SU-DHL-6 (cell line): ENCODE data around the gene VANGL2.

Experiments used
- H2AFZ ChIP-seq: fragments of 200-600 bp; sonication (generic); 2 replicates; pipeline ENCODE4 v1.6.1; 2014; ENCODE audit warnings: low read depth, mild to moderate bottlenecking, moderate library complexity, mixed read lengths, antibody characterized with exemption, low read length; ENCODE audit not compliant: severe bottlenecking
- H3F3A ChIP-seq: fragments of 200-600 bp; shearing (Covaris generic); 2 replicates; pipeline ENCODE4 v1.6.0; 2016; ENCODE audit warnings: antibody characterized with exemption, mild to moderate bottlenecking; ENCODE audit not compliant: insufficient read depth
- H3K27ac ChIP-seq: fragments of 200-600 bp; sonication (generic); 2 replicates; pipeline ENCODE4 v1.5.1; 2016; ENCODE audit warnings: low read depth, mild to moderate bottlenecking, low read length, moderate library complexity, mixed read lengths
- H3K27me3 ChIP-seq: fragments of 200-600 bp; sonication (generic), shearing (Covaris generic); 2 replicates; pipeline ENCODE4 v1.6.0; 2014; ENCODE audit warnings: mild to moderate bottlenecking, low read length
- H3K36me3 ChIP-seq: fragments of 200-600 bp; sonication (generic); 2 replicates; pipeline ENCODE4 v1.6.1; 2014; ENCODE audit warnings: mild to moderate bottlenecking, low read length, mixed read lengths
- H3K4me2 ChIP-seq: fragments of 300-600, 200-600 bp; shearing (Covaris generic), sonication (generic); 2 replicates; pipeline ENCODE4 v1.6.0; 2014; ENCODE audit warnings: low read length, low read depth, mild to moderate bottlenecking; ENCODE audit not compliant: poor library complexity, severe bottlenecking
- H3K4me3 ChIP-seq: fragments of 200-600 bp; sonication (generic); 2 replicates; pipeline ENCODE4 v1.5.1; 2014; ENCODE audit warnings: antibody characterized with exemption, low read length, mild to moderate bottlenecking, mixed read lengths; ENCODE audit not compliant: insufficient read depth, poor library complexity, severe bottlenecking
- H3K79me2 ChIP-seq: fragments of 200-600 bp; sonication (generic); 2 replicates; pipeline ENCODE4 v1.6.1; 2014; ENCODE audit warnings: mild to moderate bottlenecking, low read length, moderate library complexity; ENCODE audit not compliant: insufficient read depth
- H3K9ac ChIP-seq: fragments of 200-600 bp; sonication (generic); 2 replicates; pipeline ENCODE4 v1.7.0; 2014; ENCODE audit warnings: mild to moderate bottlenecking, low read length
- H3K9me2 ChIP-seq: fragments of 200-600 bp; sonication (generic); replicated peaks from 2 replicates; pipeline ENCODE4 v1.6.1; 2014; ENCODE audit warnings: low read length; ENCODE audit not compliant: insufficient read depth
- H3K9me3 ChIP-seq: fragments of 200-600 bp; sonication (generic); 2 replicates; pipeline ENCODE4 v1.6.1; 2014; ENCODE audit warnings: low read length, mixed read lengths; ENCODE audit not compliant: insufficient read depth
- H4K20me1 ChIP-seq: fragments of 200-600 bp; sonication (generic); 2 replicates; pipeline ENCODE4 v1.6.1; 2014; ENCODE audit warnings: low read depth, mild to moderate bottlenecking, antibody characterized with exemption, low read length, moderate library complexity, mixed read lengths
- EZH2phosphoT487 ChIP-seq: fragments of 200-600 bp; sonication (generic), shearing (Covaris generic); conservative IDR thresholded peaks from 2 replicates; pipeline ENCODE4 v1.6.1; 2018; ENCODE audit warnings: mild to moderate bottlenecking, antibody characterized with exemption, low read length, moderate library complexity, mixed read lengths
- TF ChIP-seq, protein P1 (sequence below): fragments of 200-600 bp; sonication (generic); IDR thresholded peaks from one replicate; pipeline ENCODE4 v1.5.1; 2017; ENCODE audit warnings: antibody characterized with exemption, mild to moderate bottlenecking, low read length, moderate library complexity; ENCODE audit not compliant: insufficient read depth, poor library complexity, severe bottlenecking

VANGL2 gene

DNA sequence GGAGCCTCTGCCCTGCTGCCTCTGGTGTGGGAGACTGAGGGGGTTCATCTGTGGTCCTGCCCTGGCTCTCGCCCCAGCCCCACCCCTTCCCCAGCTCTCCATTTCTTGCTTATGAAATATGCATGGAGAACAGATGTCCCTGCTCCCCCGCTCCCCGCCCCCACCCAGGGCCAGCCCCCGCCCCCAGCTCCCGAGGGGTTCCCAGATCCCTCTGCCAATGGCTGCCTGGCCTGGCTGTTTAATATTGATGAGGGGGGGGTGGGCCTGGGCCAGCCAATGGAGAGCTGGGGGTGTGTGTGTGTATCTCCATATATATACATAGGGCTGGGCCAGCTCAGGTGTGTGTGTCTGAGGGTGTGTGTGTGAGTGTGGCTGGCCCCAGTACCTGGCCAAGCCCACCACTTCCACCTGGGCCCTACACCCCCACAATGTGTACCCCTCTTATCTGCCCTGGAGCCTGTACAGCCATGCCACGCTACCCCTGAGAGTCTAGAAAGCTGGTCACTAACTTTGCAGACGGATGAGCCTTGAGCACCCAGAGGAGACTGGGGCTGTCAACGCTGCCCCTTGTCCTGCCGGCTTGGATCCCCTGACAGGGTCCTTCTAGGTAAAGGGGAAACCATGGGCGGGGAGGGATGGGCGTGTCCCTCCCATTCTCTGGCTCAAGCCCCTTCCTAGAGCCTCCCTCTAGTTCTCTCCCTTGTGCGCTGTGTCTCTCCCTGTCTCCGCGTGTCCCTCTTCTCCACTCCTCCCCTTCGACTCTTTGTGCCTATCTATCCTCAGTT, 33.4 kb upstream of the VANGL2 start, which contains the start of gene NHLH1:
TSS of gene NHLH1 (plus strand) at position 341 of the 785 bp plus-strand sequence. CDS start 3,661 bp downstream, outside the sequence.
- Histone ChIP-seq H3K79me2 (no peaks in the 10 kb centered on the region), H3K4me2 (no peak within 1 kb of the TSS), H3K27me3 (no peaks in the 10 kb centered on the region), H3K36me3 (no peaks in the 10 kb centered on the region), H2AFZ (no peak within 1 kb of the TSS), H3K4me3 (no peak within 1 kb of the TSS), H3F3A (0 out of 2 replicates have a peak, but pooled peaks cover 7% of the 10 kb centered on the region), H3K9me2 (no peaks in the 10 kb centered on the region), H3K9ac (no peak within 1 kb of the TSS), H3K27ac (no peak within 1 kb of the TSS), H3K9me3 (no peaks in the 10 kb centered on the region), H4K20me1 (no peaks in the 10 kb centered on the region)
- TF ChIP-seq, protein P1, sequence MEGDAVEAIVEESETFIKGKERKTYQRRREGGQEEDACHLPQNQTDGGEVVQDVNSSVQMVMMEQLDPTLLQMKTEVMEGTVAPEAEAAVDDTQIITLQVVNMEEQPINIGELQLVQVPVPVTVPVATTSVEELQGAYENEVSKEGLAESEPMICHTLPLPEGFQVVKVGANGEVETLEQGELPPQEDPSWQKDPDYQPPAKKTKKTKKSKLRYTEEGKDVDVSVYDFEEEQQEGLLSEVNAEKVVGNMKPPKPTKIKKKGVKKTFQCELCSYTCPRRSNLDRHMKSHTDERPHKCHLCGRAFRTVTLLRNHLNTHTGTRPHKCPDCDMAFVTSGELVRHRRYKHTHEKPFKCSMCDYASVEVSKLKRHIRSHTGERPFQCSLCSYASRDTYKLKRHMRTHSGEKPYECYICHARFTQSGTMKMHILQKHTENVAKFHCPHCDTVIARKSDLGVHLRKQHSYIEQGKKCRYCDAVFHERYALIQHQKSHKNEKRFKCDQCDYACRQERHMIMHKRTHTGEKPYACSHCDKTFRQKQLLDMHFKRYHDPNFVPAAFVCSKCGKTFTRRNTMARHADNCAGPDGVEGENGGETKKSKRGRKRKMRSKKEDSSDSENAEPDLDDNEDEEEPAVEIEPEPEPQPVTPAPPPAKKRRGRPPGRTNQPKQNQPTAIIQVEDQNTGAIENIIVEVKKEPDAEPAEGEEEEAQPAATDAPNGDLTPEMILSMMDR: no peak
- TF ChIP-seq EZH2phosphoT487: no peak

DNA sequence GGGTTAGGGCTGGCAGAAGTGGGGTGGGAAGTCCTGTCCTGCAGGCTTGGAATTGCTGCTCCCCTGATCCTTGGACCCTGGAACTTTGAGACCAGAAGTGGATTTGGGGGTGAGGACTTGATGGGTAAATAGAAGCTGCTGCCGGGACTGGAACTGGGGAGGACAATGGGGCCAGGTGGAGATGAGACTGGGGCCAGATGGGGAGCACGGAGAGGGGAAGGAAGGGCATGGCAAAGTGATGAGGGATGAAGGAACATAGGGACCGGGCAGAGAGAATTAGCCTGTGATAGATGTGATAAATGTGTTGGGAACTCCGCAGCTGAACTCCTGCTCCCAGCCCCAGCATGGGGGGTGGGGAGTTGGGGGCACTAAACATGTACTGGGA, 32.9 kb upstream of the VANGL2 start:
- no peak overlapping the region for H3K4me2 ChIP-seq

DNA sequence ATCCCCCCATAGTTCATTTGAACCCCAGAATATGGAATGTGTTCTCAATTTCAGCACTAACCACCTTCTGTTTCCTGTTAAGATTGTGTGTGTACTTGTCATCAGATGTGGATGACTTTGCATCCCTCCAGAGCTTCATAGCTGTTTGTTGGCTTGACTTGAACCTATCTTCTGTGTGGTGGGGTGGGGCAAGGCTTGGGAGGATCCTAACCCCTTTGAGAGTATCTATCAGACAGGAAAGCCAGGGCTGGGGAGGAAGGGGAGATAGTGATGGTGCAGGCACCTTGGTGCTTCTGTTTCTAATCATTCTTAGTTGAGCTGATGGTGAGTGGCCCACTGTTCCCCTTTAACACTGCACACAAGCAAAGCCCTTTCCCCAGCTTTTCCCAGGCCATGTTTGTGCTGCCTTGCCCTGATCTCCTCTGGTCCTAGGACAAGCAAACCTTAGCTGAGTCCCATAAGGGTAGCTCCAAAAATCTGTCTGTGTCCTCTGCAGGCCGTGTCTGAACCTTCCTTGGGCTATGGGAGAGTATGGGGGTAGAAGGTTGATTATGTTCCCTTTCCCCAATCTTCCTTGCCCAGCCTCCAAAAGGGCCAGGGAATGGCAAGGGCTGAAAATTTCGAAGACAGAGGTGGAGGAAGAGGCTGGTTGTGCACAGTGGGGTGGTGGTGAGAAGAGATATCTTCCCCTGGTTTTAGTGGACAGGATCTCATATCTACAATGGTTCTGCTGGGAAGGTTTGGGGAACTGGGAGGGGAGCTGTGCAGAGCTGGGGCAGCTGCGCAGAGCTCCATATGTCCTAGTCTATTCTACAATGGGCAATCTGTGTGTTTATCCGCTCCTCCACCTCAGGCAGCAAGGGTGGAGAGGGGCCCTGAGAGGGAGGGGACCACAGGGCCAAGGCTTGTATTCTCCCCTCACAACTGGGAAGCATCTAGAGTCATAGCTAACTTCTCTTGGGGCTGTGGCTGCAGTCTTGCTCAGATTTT, 32.1 kb upstream of the VANGL2 start:
- no peaks in the 10 kb centered on the region for H3K36me3 ChIP-seq
- H2AFZ ChIP-seq: no peak overlapping the region
- H3K9me3 ChIP-seq: no peaks in the 10 kb centered on the region
- H3K4me2 ChIP-seq: no peak overlapping the region
- no peaks in the 10 kb centered on the region for H4K20me1 ChIP-seq
- no peaks in the 10 kb centered on the region for H3K9me2 ChIP-seq
- H3K27ac ChIP-seq: no peak overlapping the region
- no peaks in the 10 kb centered on the region for H3K79me2 ChIP-seq
- no peak overlapping the region for H3K9ac ChIP-seq
- H3K27me3 ChIP-seq: no peaks in the 10 kb centered on the region
- TF ChIP-seq, protein P1: no peak
- TF ChIP-seq EZH2phosphoT487: no peak
- H3F3A ChIP-seq: 0 out of 2 replicates have a peak, but pooled peaks cover 7% of the 10 kb centered on the region
- H3K4me3 ChIP-seq: no peak overlapping the region

More for the DNA sequence above, 32.9 kb upstream of the VANGL2 start:
- no peak overlapping the region for H3K27ac ChIP-seq
- H3K4me3 ChIP-seq: no peak overlapping the region
- no peak overlapping the region for H2AFZ ChIP-seq
- no peak overlapping the region for H3K9ac ChIP-seq
- H3K27me3 ChIP-seq: no peaks in the 10 kb centered on the region
- no peaks in the 10 kb centered on the region for H3K9me2 ChIP-seq
- H4K20me1 ChIP-seq: no peaks in the 10 kb centered on the region
- no peaks in the 10 kb centered on the region for H3K36me3 ChIP-seq
- H3F3A ChIP-seq: 0 out of 2 replicates have a peak, but pooled peaks cover 7% of the 10 kb centered on the region
- no peak for TF ChIP-seq EZH2phosphoT487
- TF ChIP-seq, protein P1: no peak
- no peaks in the 10 kb centered on the region for H3K9me3 ChIP-seq
- H3K79me2 ChIP-seq: no peaks in the 10 kb centered on the region
